Liver (tissue), 3 donors: ENCODE measurements around the gene MEIS1.

Source experiments
- CTCF ChIP-seq: fragments of 150-350 bp; IDR thresholded peaks from 2 replicates; pipeline ENCODE4 v1.5.1; 2017; ENCODE audit warnings: improper control_type of control experiment, low read depth, low read length; ENCODE audit not compliant: missing input control
- JUND ChIP-seq, 2 donors: IDR thresholded peaks; 2 replicates each; pipeline ENCODE4 v1.6.1; 2016; ENCODE audit warnings: antibody characterized with exemption in 2 of 2
- NR2F2 ChIP-seq: IDR thresholded peaks from 2 replicates; pipeline ENCODE4 v1.6.1; 2016; ENCODE audit warnings: antibody characterized with exemption
- RAD21 ChIP-seq, 2 donors: IDR thresholded peaks; 2 replicates each; pipeline ENCODE4 v1.6.1; 2016; ENCODE audit warnings: antibody characterized with exemption in 2 of 2, mild to moderate bottlenecking in 2 of 2
- TAF1 ChIP-seq: conservative IDR thresholded peaks from 2 replicates; pipeline ENCODE4 v1.6.1; 2016; ENCODE audit warnings: antibody characterized with exemption, mild to moderate bottlenecking
- ZBTB33 ChIP-seq: IDR thresholded peaks from 2 replicates; pipeline ENCODE4 v1.6.1; 2016; ENCODE audit warnings: antibody characterized with exemption
- TF ChIP-seq, protein P1 (sequence below): IDR thresholded peaks from 2 replicates; pipeline ENCODE4 v1.6.1; 2016; ENCODE audit warnings: antibody characterized with exemption
- donor health status: healthy.
- donor health status: healthy.

- TF ChIP-seq CTCF (no peak), ZBTB33 (no peak), RAD21 (IDR thresholded peaks at IDR 0.05) (no peak), TAF1 (no peak), NR2F2 (no peak), JUND (IDR thresholded peaks at IDR 0.05) (no peak)
- TF ChIP-seq, protein P1, sequence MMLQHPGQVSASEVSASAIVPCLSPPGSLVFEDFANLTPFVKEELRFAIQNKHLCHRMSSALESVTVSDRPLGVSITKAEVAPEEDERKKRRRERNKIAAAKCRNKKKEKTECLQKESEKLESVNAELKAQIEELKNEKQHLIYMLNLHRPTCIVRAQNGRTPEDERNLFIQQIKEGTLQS, result no peak
These were observed 148.3 kb downstream of the MEIS1 start for GRCh38 chr2:66582987-66583880.
